ENCODE measurements around the gene ILKAP.
"Not testable (repeated sequence)": the region's sequence is repeated elsewhere in the genome, so short reads cannot be mapped to it uniquely, and the experiment has no call there.

The ILKAP gene

GRCh38 chr2:238202326-238203093, 985 bp downstream of the ILKAP start:
- DNase-seq (ENCODE audit: low spot score in 2 of 2) = peak in 1 of 2 experiments; percentile 3
- no peaks in the 10 kb centered on the region for H3K27me3 ChIP-seq (ENCODE audit: low read depth)

GRCh38 chr2:238190445-238190844, 13.1 kb downstream of the ILKAP start:
- Histone ChIP-seq H3K9me3 (no peaks in the 10 kb centered on the region), H3K4me1 (no peaks in the 10 kb centered on the region), H3K4me3 (no peak overlapping the region), H3K27me3 (ENCODE audit: low read depth) (no peaks in the 10 kb centered on the region), H3K36me3 (replicated peaks) (peaks cover 80% of the 10 kb centered on the region)
- in situ Hi-C loops (cut with MboI; ENCODE audit: low sequenced_read_pairs) = no loop called here
- no peak for DNase-seq (ENCODE audit: low spot score in 2 of 2)

More at GRCh38 chr2:238202326-238203093, 985 bp downstream of the ILKAP start:
- H3K9me3 ChIP-seq = peaks cover 11% of the 10 kb centered on the region
- in situ Hi-C loops (cut with MboI; ENCODE audit: low sequenced_read_pairs) = no loop called here
- H3K4me1 ChIP-seq = peaks cover 11% of the 10 kb centered on the region
- H3K4me3 ChIP-seq = peak overlapping the region; percentile 49
- 0 out of 2 replicates have a peak, but pooled peaks cover 5% of the 10 kb centered on the region for H3K36me3 ChIP-seq (replicated peaks)

GRCh38 chr2:238187618-238188548, 15.6 kb downstream of the ILKAP start:
- Histone ChIP-seq H3K9me3 (no peaks in the 10 kb centered on the region), H3K4me1 (no peaks in the 10 kb centered on the region), H3K27me3 (ENCODE audit: low read depth) (no peaks in the 10 kb centered on the region), H3K36me3 (replicated peaks) (peaks cover 79% of the 10 kb centered on the region), H3K4me3 (no peak overlapping the region)
- DNase-seq (ENCODE audit: low spot score in 2 of 2) = no peak
- in situ Hi-C loops (cut with MboI; ENCODE audit: low sequenced_read_pairs) = no loop called here

GRCh38 chr2:238183821-238184220, 19.7 kb downstream of the ILKAP start:
- H3K27me3 ChIP-seq (ENCODE audit: low read depth) = no peaks in the 10 kb centered on the region
- H3K4me1 ChIP-seq = no peaks in the 10 kb centered on the region
- no peak overlapping the region for H3K4me3 ChIP-seq
- peaks cover 90% of the 10 kb centered on the region for H3K36me3 ChIP-seq (replicated peaks)
- no peaks in the 10 kb centered on the region for H3K9me3 ChIP-seq
- in situ Hi-C loops (cut with MboI; ENCODE audit: low sequenced_read_pairs) = no loop called here
- no peak for DNase-seq (ENCODE audit: low spot score in 2 of 2)

GRCh38 chr2:238182362-238182761, 21.1 kb downstream of the ILKAP start:
- in situ Hi-C loops (cut with MboI; ENCODE audit: low sequenced_read_pairs) = no loop called here
- Histone ChIP-seq H3K4me3 (no peak overlapping the region), H3K27me3 (ENCODE audit: low read depth) (no peaks in the 10 kb centered on the region), H3K4me1 (no peaks in the 10 kb centered on the region), H3K36me3 (replicated peaks) (peaks cover 90% of the 10 kb centered on the region), H3K9me3 (no peaks in the 10 kb centered on the region)
- no peak for DNase-seq (ENCODE audit: low spot score in 2 of 2)

- peaks cover 88% of the 10 kb centered on the region for H3K36me3 ChIP-seq (replicated peaks)
- H3K4me1 ChIP-seq = no peaks in the 10 kb centered on the region
- in situ Hi-C loops (cut with MboI; ENCODE audit: low sequenced_read_pairs) = no loop called here
These were observed 22.9 kb downstream of the ILKAP start for GRCh38 chr2:238180554-238180953.

GRCh38 chr2:238176613-238177012, 26.9 kb downstream of the ILKAP start:
- no peak overlapping the region for H3K4me3 ChIP-seq
- in situ Hi-C loops (cut with MboI; ENCODE audit: low sequenced_read_pairs) = no loop called here
- no peaks in the 10 kb centered on the region for H3K27me3 ChIP-seq (ENCODE audit: low read depth)
- no peak for DNase-seq (ENCODE audit: low spot score in 2 of 2)
- H3K36me3 ChIP-seq (replicated peaks) = peaks cover 80% of the 10 kb centered on the region
- H3K9me3 ChIP-seq = no peaks in the 10 kb centered on the region
- no peaks in the 10 kb centered on the region for H3K4me1 ChIP-seq

More at GRCh38 chr2:238180554-238180953, 22.9 kb downstream of the ILKAP start:
- DNase-seq (ENCODE audit: low spot score in 2 of 2) = no peak
- no peaks in the 10 kb centered on the region for H3K27me3 ChIP-seq (ENCODE audit: low read depth)
- H3K4me3 ChIP-seq = no peak overlapping the region
- no peaks in the 10 kb centered on the region for H3K9me3 ChIP-seq

- peaks cover 79% of the 10 kb centered on the region for H3K36me3 ChIP-seq (replicated peaks)
- in situ Hi-C loops (cut with MboI; ENCODE audit: low sequenced_read_pairs) = no loop called here
- H3K4me1 ChIP-seq = peaks cover 8% of the 10 kb centered on the region
- no peaks in the 10 kb centered on the region for H3K27me3 ChIP-seq (ENCODE audit: low read depth)
- DNase-seq (ENCODE audit: low spot score in 2 of 2) = no peak
- no peaks in the 10 kb centered on the region for H3K9me3 ChIP-seq
- H3K4me3 ChIP-seq = no peak overlapping the region
These were observed 28.8 kb downstream of the ILKAP start for GRCh38 chr2:238174701-238175100.

GRCh38 chr2:238174291-238174690, 29.2 kb downstream of the ILKAP start:
- no peak overlapping the region for H3K4me3 ChIP-seq
- peaks cover 75% of the 10 kb centered on the region for H3K36me3 ChIP-seq (replicated peaks)
- H3K4me1 ChIP-seq = peaks cover 12% of the 10 kb centered on the region
- no peaks in the 10 kb centered on the region for H3K27me3 ChIP-seq (ENCODE audit: low read depth)
- in situ Hi-C loops (cut with MboI; ENCODE audit: low sequenced_read_pairs) = no loop called here
- no peak for DNase-seq (ENCODE audit: low spot score in 2 of 2)
- no peaks in the 10 kb centered on the region for H3K9me3 ChIP-seq

GRCh38 chr2:238173692-238174091, 29.8 kb downstream of the ILKAP start:
- Histone ChIP-seq H3K27me3 (ENCODE audit: low read depth) (no peaks in the 10 kb centered on the region), H3K9me3 (no peaks in the 10 kb centered on the region), H3K36me3 (replicated peaks) (peaks cover 74% of the 10 kb centered on the region), H3K4me3 (no peak overlapping the region), H3K4me1 (peaks cover 18% of the 10 kb centered on the region)
- DNase-seq (ENCODE audit: low spot score in 2 of 2) = no peak
- in situ Hi-C loops (cut with MboI; ENCODE audit: low sequenced_read_pairs) = no loop called here

GRCh38 chr2:238172439-238172838, 31.1 kb downstream of the ILKAP start:
- Histone ChIP-seq H3K36me3 (replicated peaks) (peaks cover 74% of the 10 kb centered on the region), H3K4me1 (peaks cover 19% of the 10 kb centered on the region), H3K4me3 (no peak overlapping the region), H3K9me3 (no peaks in the 10 kb centered on the region), H3K27me3 (ENCODE audit: low read depth) (no peaks in the 10 kb centered on the region)
- in situ Hi-C loops (cut with MboI; ENCODE audit: low sequenced_read_pairs) = no loop called here
- DNase-seq (ENCODE audit: low spot score in 2 of 2) = no peak

GRCh38 chr2:238171575-238172187, 31.8 kb downstream of the ILKAP start:
- peaks cover 19% of the 10 kb centered on the region for H3K4me1 ChIP-seq
- no peaks in the 10 kb centered on the region for H3K9me3 ChIP-seq
- no peak for DNase-seq (ENCODE audit: low spot score in 2 of 2)
- in situ Hi-C loops (cut with MboI; ENCODE audit: low sequenced_read_pairs) = no loop called here
- H3K4me3 ChIP-seq = no peak overlapping the region
- no peaks in the 10 kb centered on the region for H3K27me3 ChIP-seq (ENCODE audit: low read depth)
- peaks cover 71% of the 10 kb centered on the region for H3K36me3 ChIP-seq (replicated peaks)

- Histone ChIP-seq H3K36me3 (replicated peaks) (peaks cover 65% of the 10 kb centered on the region), H3K4me1 (peaks cover 19% of the 10 kb centered on the region)
- H3K27me3 ChIP-seq (ENCODE audit: low read depth); H3K9me3 ChIP-seq; H3K4me3 ChIP-seq; DNase-seq (ENCODE audit: low spot score in 2 of 2); in situ Hi-C loops (cut with MboI; ENCODE audit: low sequenced_read_pairs): not testable (repeated sequence)
These were observed 32.4 kb downstream of the ILKAP start for GRCh38 chr2:238171072-238171431.

All from HAP-1 (cell line).